ENCODE results near the gene LRRN4CL.
"Not testable (repeated sequence)": the region's sequence is repeated elsewhere in the genome, so short reads cannot be mapped to it uniquely, and the experiment has no call there.

LRRN4CL gene

DNA sequence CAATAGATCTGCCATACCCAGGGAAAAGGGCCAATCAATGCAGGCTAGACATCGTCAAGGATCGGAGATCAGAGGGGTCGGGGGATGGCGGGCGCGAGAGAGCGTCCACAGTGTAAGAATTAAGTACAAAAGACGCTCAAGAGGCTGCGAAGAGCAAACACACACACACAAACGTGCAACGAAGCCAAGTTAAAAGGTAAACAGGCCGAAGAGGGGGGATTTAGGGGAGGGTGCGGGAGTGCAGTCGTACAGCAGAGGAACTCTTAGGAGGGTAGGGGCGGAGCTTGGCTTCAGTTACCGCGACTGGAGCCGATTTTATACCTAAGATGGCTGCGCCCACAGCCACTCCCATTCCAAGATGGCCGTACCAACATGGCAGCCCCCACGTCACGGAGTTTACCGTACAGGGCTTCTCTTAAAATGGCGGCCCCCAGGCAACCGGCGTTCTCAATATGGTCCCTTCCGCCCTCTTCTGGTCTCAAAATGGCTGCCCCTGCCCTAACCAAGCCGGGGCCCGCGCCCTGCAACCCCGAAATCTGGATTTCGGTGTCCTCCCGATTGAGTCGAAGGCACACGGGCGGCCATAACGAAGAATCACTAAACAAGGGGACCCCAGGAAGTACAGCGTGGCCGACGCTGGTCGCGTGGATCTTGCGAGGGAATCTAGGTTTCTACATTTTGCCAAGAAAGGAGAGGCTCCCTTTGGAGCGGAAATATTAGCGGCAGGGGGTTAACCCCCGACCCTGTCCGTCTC, 20.1 kb upstream of the LRRN4CL start:
- peak; percentile 96 to 97 for DNase-seq

GRCh38 chr11:62708793-62709192, 19.5 kb upstream of the LRRN4CL start:
- DNase-seq: peak; percentile 24 to 37

GRCh38 chr11:62708392-62708791, 19.1 kb upstream of the LRRN4CL start:
- no peak for DNase-seq

DNA sequence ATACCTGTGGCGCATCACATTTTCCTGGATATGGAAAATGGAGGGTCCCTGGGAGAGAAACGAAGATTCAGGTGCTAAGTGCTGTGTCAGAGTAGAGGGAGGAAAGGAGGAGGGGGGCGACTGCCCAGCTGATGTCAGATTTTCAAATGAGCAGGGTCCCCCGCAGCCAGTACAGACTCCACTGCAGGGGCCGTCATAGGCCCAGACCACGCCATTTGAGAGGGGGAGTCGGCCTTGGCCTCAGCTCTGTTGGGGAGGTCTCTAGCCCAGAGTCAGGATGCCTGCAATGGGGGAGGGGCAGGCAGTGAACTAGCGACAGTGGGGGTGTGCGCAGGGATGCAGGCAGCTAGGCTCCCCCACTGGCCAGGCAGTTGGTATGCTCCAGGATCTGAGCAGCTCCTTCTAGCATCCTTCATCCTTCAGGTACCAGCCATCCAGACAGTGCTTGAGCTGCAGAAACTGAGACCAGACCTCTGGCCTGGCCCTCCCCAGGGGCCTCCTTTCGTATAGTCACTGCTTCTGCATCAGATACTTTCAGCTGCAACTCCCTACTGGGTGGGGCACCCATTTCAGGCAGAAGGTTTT, 18.0 kb upstream of the LRRN4CL start, which contains the start of the genes BSCL2 and GNG3:
Gene BSCL2, minus strand, starts transcription at position 148 of the 585 bp plus-strand sequence. CDS start 229 bp downstream, outside the sequence.
Gene GNG3, plus strand, starts transcription at position 400 of the 585 bp plus-strand sequence. CDS start 620 bp downstream, outside the sequence.
- no peak for DNase-seq

DNA sequence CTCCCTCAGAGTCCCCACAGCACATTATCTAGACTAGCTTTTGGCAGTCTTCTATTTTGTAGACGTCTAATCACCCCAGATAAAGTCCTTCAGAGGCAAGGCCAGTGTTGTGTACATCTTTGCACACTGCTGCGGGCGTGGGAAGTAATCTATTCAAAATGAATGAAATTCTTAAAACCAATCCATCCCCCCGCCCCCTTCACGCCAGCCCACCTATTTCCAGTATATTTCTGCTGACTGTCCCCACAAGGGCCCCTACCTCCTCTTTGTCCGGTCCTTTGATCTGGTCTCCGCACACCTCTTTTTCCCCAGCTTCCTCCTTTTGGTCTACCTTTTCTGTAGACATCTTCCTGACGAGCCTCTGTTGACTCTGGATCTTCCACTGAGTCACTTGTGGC, 17.5 kb upstream of the LRRN4CL start:
- no peak for DNase-seq

DNA sequence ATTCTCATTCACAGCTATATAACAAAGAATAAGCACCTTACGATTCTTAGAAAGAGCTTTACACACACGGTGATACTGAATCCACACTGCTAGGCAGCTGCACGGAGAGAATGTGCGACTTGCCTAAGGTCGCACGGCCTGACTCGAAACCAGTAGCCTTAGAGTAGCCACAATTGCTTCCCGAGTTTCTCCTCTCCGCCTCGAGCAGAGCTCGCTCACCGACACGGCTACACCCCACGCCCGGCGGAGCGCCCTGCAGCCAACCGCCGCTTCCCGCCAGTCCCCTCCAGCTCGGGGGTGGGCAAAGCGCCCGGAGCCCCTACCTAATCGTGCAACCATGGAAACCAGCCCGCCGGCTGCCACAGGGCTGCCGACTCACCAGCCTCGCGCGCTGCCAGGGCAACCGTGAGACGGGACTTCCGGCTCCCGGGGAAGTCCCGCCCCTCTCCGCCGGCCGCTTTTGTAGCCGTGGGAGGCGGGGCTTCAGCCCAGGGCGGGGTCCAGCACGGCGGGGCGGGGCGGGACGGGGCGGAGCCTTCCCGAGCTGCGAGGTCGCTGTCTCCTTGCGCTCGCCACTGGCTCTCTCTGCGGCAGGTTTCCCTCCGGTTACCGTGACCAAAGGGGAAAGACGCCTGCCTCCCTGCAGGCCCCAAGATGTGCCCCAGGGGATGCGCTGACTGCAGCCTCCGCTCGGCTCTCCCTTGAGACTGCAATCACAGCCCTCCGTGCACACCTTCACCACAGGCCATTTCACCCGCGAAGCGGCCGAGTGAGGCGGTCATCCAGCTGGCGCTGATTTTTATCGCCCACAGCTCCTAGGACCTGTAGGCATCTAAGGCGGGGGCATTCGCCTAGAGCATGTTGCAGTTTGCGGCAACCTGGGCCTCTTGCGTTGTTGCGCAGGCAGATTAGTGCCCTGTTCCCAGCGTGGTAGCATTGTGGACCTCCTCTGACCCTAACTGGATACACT, 16.8 kb upstream of the LRRN4CL start:
- peak; percentile 89 to 90 for DNase-seq

DNA sequence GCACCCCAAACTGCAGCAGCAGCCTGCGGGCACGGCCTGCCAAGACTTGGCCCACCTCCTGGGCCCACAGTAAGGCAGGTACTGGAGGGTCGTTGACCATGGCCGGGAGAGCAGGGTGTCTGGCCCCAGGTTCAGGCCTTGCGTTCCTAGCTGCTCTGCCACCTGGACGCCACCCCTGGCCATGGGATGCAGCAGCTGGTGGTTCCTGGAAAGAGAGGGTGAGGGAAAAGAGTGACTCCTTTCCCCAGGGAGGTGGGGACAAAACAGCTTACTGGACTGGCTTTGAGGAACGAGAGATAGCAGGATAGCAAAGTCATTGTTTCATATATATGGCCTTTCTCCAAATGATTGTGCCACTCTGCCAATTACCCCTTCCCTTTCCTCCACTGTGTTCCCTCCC, 16.1 kb upstream of the LRRN4CL start:
- DNase-seq: no peak

DNA sequence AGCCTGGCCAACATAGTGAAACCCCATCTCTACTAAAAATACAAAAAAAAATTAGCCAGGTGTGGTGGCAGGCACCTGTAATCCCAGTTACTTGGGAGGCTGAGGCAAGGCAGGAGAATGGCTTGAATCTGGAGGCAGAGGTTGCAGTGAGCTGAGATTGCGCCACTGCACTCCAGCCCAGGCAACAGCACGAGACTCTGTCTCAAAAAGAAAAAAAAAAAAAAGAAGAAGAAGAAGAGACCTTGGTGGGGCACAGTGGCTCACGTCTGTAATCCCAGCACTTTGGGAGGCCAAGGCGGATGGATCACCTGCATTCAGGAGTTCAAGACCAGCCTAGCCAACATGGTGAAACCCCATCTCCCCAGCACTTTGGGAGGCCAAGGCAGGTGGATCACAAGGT, 14.6 kb upstream of the LRRN4CL start:
- not testable (repeated sequence) for DNase-seq

DNA sequence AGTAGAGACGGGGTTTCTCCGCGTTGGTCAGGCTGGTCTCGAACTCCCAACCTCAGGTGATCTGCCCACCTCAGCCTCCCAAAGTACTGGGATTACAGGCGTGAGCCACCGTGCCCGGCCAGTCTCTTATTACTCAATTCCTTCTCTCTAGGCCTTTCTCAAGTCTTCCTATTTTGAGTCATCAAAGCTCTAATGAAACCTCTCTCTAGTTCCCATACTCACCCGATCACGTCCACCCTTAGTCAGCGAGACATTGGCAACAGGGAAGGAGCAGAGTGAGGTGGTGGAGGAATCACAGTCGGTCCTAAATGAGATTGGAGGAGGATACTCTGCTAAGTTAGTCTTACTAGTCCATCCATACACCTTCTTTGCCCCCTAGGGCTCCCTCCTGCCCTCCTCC, 12.9 kb upstream of the LRRN4CL start:
- DNase-seq: no peak

DNA sequence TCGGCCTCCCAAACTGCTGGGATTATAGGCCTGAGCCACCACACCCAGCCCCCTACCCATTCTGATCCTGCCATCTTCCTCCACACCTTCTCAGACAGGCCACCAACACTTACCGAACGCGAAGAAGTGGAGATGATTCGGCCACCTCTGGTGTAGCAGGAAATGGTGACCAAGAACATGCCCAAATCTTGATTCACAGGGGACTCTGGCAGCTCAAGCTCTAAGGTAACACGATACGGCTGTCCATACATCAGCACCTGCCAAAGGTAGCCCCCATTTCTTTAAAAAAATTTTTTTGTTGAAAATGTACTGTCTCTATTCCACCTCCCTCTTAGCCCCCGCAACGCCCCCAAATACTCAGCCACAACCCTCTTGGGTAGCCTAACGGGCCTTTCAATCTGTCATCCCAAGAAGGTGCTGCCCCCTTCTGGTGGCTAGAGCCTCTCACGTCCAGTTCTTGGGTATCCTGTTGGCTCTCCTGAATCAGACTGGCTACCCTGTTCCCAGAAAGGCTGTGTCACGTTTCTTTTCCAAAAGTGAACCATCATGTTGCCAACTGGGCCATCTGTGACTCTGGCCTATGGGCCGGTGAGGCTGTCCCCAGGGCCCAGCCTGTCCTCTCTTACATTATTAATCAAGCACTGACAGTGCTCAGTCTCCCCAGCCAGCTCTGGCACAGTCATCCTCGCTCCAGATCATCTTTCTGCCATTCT, 5.3 kb upstream of the LRRN4CL start:
- DNase-seq: peak; percentile 69 to 71

DNA sequence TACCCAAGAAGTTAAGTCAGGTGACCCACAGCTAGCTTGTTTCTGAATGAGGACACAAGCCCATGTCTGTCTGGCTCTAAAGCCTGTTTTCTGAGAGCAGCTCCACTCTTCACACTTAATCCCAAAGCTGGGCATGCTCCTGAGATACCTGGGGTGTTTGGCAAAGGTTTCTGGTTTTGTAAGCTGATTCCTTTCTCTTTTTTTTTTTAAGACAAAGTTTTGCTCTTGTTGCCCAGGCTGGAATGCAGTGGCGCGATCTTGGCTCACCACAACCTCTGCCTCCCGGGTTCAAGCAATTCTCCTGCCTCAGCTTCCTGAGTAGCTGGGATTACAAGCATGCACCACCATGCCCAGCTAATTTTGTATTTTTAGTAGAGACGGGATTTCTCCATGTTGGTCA, 4.3 kb upstream of the LRRN4CL start:
- DNase-seq: not testable (repeated sequence)

DNA sequence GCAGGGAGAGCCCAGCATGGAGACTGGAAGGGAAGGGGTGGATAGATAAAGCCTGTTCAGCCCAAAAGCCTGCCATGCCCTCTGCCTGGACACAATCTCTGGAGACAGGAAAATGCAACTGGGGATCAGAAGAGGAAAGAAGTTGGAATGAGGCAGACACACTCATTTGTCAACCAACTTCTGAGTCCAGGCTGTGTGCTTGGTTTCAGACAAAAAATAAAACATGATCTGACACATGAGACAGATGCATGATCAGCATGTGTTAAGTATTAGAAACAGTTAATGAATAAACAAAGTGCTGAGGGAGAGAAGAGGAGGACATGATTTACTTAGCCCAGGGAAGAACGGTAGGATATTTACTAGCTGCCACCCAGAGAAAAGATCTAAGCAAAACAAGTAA, 839 bp downstream of the LRRN4CL start:
- DNase-seq: no peak

DNA sequence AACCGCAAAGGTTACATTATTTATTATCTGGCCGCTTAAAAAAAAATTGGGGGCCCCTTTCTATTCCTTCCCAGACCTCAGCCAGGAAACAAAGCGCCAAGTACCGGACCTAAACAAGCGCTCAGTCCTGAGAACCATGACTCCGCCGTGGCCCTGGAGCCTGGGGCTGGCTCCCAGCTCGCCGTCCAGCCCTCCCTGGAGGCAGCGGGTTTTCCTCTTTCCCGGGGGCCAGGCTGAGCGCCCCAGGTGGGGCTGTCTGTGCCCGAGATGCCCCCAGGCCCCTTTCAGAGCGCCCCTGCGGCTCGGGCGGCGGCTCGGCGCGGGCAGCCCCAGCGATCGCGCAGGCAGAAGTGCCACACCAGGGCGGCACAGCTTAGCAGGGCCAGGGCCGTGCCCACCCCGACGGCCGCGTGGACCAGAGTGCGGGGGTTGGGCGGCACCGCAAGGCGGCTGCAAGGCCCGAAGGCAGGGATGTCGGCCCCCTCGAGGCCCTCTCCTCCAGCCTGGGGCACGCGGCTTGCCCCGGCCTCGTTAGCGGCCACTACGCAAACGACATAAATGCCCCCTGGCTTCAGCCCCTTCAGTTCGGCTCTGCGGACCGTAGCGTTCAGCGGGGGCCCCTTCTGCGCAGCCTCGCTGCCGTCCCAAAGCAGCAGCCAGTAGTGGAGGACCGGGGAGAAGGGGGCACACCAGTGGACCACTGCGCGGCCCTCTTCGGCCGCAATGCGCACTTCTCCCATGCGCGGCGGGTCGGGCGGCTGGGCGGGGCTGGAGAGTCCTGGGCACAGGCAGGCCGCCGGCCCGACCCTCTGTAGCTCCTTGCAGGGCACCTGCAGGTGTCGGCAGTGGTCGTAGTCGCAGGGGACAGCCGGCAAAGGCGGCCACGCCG, 1.6 kb downstream of the LRRN4CL start:
- no peak for DNase-seq

- no peak for DNase-seq
Observed at GRCh38 chr11:62682518-62682917, 6.8 kb downstream of the LRRN4CL start.

DNA sequence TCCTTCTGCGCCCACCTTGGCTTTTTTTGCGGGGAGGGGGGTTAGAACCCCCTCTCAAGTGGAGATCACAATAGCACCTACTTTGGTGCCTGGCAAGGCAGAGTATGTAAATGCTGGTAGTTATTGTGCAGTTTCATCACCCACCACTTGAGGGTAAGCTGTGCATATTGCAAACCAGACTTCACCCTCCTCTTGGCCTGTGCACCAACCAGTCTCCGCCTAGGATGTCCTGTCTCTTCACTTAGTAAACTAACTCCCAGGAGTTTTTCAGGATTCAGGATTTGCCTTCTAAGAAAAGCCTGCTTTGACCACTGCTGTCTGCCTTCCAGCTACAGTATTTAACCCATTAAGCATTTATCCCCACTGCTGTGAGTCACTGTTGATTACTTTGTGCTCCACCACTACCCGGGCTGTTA, 8.5 kb downstream of the LRRN4CL start:
- DNase-seq: no peak

DNA sequence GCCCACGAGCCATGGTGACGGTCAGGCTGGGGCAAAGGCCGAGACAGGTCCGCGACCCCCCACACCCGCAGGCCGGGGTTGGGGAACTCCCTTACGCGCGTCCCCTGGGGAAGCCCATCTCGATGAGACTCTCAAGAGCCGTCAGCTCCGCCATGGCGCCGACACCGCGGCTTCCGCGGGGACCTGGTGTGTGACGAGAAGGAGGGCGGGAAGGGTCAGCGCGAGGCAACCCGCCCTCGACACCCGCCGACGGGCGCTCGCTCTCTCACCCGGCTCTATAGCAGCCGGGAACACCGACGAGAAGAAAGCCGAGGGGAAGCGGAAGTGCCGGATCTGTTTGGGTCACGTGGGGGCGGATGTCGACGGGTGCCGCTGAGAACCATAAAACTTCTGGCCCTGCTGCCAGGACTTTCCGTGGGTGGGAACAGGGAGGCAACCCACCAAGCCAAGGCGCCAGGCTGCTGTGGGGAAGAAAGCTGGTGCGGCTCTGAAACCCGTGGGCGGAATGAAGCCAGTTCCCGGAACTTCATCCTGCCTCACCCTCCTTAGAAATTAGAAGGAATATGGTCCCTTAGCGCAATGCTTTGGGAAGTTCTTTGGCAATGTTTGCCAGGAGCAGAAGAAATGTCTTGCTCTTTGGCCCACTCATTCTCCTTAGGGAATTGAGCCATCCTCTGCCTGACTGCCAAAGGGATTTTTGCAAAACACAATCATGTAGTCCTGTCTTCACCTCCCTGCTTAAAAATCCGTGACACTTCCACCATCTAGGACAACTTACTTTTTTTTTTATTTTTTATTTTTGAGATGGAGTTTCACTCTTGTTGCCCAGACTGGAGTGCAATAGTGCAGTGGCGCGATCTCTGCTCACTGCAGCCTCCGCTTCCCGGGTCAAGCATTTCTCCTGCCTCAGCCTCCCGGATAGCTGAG, 10.3 kb downstream of the LRRN4CL start, which contains the start of gene UBXN1:
Gene UBXN1, minus strand, starts transcription at position 304 of the 927 bp plus-strand sequence. Its CDS starts 150 bp downstream, at position 154.
- DNase-seq: peak; percentile 78 to 82

DNA sequence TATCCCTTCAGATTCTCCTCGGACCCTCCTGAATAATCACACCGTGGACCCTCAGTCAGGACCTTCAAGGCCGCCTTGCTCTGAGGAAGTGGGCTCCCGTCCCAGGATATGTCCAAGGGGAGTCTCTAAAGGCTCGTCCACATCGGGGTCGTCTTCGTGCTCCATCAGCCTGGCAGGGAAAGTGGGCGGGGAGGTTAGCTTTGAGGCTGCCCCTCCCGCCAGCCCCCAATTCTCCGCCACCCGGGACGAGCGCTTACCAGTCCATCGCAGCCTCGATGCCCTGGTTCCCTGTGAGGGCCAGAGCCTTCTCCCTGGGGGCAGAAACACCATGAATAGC, 10.9 kb downstream of the LRRN4CL start:
- no peak for DNase-seq

DNA sequence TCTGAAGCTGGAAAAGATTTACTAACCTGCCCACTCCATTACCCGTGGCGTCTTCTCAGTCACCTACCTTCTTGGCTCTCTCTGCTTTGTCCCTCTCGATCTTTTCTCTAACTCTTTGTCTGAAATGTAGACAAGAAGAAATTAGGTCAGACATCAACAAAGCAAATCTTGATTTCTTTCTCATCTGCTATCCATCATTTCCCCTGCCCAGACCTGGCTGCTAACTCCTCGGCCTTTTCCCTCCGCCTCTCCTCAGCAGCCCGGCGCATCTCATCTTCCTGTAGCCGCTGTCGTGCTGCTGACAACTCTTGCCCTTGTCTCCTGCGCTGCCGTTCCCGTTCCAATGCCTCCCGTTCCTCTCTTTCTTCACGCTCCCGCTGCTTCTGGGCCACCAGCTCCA, 11.6 kb downstream of the LRRN4CL start:
- DNase-seq: no peak

DNA sequence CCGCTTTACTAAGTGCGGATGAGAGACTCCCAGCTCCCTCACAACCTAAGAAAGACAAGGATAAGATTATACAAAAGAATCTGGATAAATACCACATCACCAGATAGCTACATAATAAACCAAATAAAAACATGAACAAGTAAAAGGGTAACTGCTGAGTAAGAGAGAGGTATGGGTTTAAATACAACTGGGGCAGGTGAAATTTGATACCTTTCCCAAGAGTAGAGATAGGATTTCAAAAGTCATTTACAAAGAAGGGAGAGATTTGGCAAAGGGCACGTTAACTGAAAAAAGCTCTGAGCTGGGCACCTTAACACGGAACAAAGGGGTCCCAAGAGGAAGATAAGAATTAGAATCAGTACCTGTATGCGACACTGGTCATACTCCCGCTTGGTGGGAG, 12.2 kb downstream of the LRRN4CL start:
- DNase-seq: no peak

DNA sequence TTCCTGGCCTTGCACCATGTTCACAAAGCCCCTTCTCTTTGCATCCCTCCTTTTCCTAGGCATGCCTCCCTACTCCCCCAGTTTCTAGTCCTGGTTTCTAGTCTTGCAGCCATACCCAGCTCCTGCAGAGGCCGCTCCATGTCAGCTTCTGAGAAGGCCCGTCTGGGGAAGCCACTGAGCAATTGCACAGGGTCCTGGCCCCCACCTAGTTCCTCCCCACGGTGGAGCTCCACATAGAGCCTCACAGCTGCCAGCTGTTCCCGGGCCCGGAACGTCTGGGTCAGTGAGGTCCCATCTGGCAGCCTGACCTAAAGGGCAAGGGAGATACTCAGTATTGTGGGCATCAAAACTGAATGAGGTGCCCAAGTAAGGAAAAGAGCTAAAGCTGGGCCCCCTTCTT, 12.6 kb downstream of the LRRN4CL start:
- no peak for DNase-seq
